Ovary (tissue), 9 donors: ENCODE data around the gene FA2H. TPM values are rescaled to one million over a fixed set of nuclear protein-coding genes. Genes with fewer than 3 reads are reported as not detected.

ENCODE experiments used
- DNase-seq, 5 donors: peaks; one replicate each; pipeline ENCODE4 v3.0.0-alpha.2; 2019 to 2020
- H3K27ac ChIP-seq, 2 donors: fragments of 200-600 bp; one replicate each; pipeline versions ENCODE4 v1.5.1 to v1.8.0; 2019 to 2022
- H3K27me3 ChIP-seq: fragments of 200-600 bp; one replicate; pipeline ENCODE4 v1.8.0; 2022
- H3K36me3 ChIP-seq: fragments of 200-600 bp; sonication (generic); one replicate; pipeline ENCODE4 v1.5.1; 2019
- H3K4me1 ChIP-seq: one replicate; pipeline ENCODE4 v1.8.1; 2013; ENCODE audit warnings: mild to moderate bottlenecking, moderate library complexity; ENCODE audit not compliant: insufficient read depth
- H3K4me3 ChIP-seq: fragments of 200-600 bp; sonication (generic); one replicate; pipeline ENCODE4 v1.5.1; 2017
- H3K9me3 ChIP-seq, 2 donors: fragments of 200-600 bp in 1 of 2; sonication (generic) in 1 of 2; one replicate each; pipeline versions ENCODE4 v1.5.1 to v1.8.1; 2013 to 2019; ENCODE audit warnings: mild to moderate bottlenecking in 1 of 2, moderate library complexity in 1 of 2
- CTCF ChIP-seq, 3 donors: fragments of 450-650 bp in 2 of 3; fragments of 200-600 bp in 1 of 3; IDR thresholded peaks; one replicate each; pipeline versions ENCODE4 v1.5.1 to v1.8.0; 2016 to 2022; ENCODE audit warnings: antibody characterized with exemption in 3 of 3, mild to moderate bottlenecking in 1 of 3
- EP300 ChIP-seq: sonication (generic); formaldehyde crosslinking; IDR thresholded peaks from one replicate; pipeline ENCODE4 v1.6.1; 2017; ENCODE audit warnings: antibody characterized with exemption
- POLR2A ChIP-seq: fragments of 450-650 bp; IDR thresholded peaks from one replicate; pipeline ENCODE4 v1.6.1; 2017; ENCODE audit warnings: antibody characterized with exemption, mild to moderate bottlenecking, moderate library complexity
- WGBS, 3 donors: extraction: QIAGEN DNeasy Blood & Tissue Kit in 1 of 3; methylation state at CpG; one replicate each; pipeline versions ENCODE4 v1.1.5 to v1.1.7; 2013 to 2017; 5-methylcytosine and 5-hydroxymethylcytosine counted together
- intact Hi-C, 4 donors: fragments of 100-400 bp; cut with DNase I; formaldehyde crosslinking; loops; one replicate each; pipeline versions ENCODE4 v1.11.0 to v1.15.1; 2022 to 2023
- polyA plus RNA-seq, 2 donors: library from polyadenylated mRNA; stranded (reverse); fragments of 200-250 nt in 1 of 2; fragments of 350-450 nt in 1 of 2; fragmentation: Illumina TruSeq in 1 of 2; extraction: RNeasy Lipid Tissue Mini Kit (QIAGEN cat#74804) in 1 of 2; gene quantifications; one replicate each; pipeline ENCODE4 v1.2.3, GENCODE V29; 2013 to 2014
- total RNA-seq, 7 donors: library from RNA; depleted of rRNA in 2 of 7; stranded (reverse); fragments of >200 nt in 2 of 7; fragmentation: NEBNext Ultra II Directional in 3 of 7; extraction: Animal tissue kit (Norgen Biotek cat#: 25700) in 3 of 7; gene quantifications; one replicate each; pipeline versions ENCODE4 v1.1.0 to v1.2.4, GENCODE V29; 2016 to 2023
- donor health status: DM: no; HTN: no; CAD: no; lungs with moderate emphysema.
- donor health status: DM: no; HTN: no; CAD: no.
- donor health status: Bipolar disorder and iron deficiency.
- donor health status: DM: yes; HTN: yes; CAD: no.
- donor health status: DM: no; HTN: no; CAD: no.
- donor health status: DM: yes; HTN: yes; CAD: no.

Gene FA2H
- total and polyA plus RNA-seq, 9 donors, result 0.02 to 1.3 (median 0.49) TPM; not detected in 3

- TF ChIP-seq EP300 (no peak), CTCF (IDR thresholded peaks at IDR 0.05) (no peak), POLR2A (no peak)
- Histone ChIP-seq H3K9me3 (no peaks in the 10 kb centered on the region), H3K4me3 (no peak overlapping the region), H3K36me3 (no peaks in the 10 kb centered on the region), H3K27ac (no peak overlapping the region), H3K27me3 (no peaks in the 10 kb centered on the region), H3K4me1 (no peaks in the 10 kb centered on the region)
- WGBS, 3 donors, result 78 to 89% (median 84%) methylated on average over 7 of the region's 7 CpGs
- intact Hi-C loops, result no loop called here
- DNase-seq, result no peak
These were observed 57.3 kb downstream of the FA2H start for GRCh38 chr16:74717367-74717766.

GRCh38 chr16:74716355-74716754 is 58.3 kb downstream of the FA2H start:
- no peaks in the 10 kb centered on the region for H3K9me3 ChIP-seq
- 82 to 92% (median 87%) methylated on average over 15 of the region's 15 CpGs for WGBS, 3 donors
- no peak for TF ChIP-seq EP300
- no peak for TF ChIP-seq POLR2A
- no peak for TF ChIP-seq CTCF (IDR thresholded peaks at IDR 0.05)
- H3K4me1 ChIP-seq, result no peaks in the 10 kb centered on the region
- no peaks in the 10 kb centered on the region for H3K36me3 ChIP-seq
- H3K4me3 ChIP-seq, result no peak overlapping the region
- H3K27me3 ChIP-seq, result no peaks in the 10 kb centered on the region
- DNase-seq, result no peak
- intact Hi-C loops, result no loop called here
- H3K27ac ChIP-seq, result no peak overlapping the region

DNA sequence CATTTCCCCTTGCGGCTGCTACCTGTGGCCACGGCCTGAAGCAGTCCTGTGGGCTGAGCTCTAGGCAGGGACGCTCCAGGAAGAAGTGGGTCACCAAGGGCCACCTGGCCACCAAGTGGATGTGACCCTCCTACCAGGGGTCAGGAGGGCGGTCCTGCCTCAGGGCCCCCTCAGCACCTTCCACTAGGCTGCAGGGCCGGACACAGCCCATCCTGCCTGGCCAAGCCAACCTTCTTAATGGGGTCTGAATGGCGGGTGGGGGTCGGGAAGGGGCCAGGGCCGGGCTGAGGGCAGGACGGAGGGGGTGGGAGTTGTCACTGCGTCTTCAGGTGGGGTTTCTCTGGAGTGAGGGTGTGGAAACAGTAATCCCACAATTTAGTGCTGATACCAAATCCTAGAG is 60.7 kb downstream of the FA2H start:
- WGBS, 3 donors, result 88 to 91% (median 89%) methylated on average over 10 of the region's 10 CpGs
- H3K27me3 ChIP-seq, result no peaks in the 10 kb centered on the region
- H3K4me1 ChIP-seq, result no peaks in the 10 kb centered on the region
- no peaks in the 10 kb centered on the region for H3K9me3 ChIP-seq
- DNase-seq, result no peak
- intact Hi-C loops, result no loop called here
- H3K27ac ChIP-seq, result no peak overlapping the region
- H3K4me3 ChIP-seq, result no peak overlapping the region
- no peaks in the 10 kb centered on the region for H3K36me3 ChIP-seq
- no peak for TF ChIP-seq CTCF (IDR thresholded peaks at IDR 0.05)
- TF ChIP-seq EP300, result no peak
- TF ChIP-seq POLR2A, result no peak

DNA sequence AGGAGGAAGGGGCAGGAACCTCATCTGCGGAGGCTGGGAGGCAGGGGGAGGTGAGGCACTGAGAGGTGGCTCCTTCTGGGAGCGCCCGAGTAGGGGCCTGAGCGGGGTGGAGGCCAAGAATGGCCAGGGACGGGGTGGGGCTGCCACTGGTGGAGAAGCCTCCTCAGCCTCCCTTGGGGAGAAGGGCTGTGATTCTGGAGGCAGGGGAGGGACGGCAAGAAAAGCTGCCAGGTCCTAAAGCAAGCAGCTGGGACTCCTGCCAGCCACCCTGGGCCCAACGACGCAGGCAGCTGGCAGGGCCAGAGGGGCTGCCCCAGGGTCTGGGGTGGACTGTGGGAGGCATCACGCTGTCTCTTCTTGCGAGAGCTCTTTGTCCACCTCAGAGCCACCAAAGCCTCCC is 61.3 kb downstream of the FA2H start:
- intact Hi-C loops, result no loop called here
- no peaks in the 10 kb centered on the region for H3K27me3 ChIP-seq
- no peaks in the 10 kb centered on the region for H3K4me1 ChIP-seq
- no peak overlapping the region for H3K27ac ChIP-seq
- H3K9me3 ChIP-seq, result no peaks in the 10 kb centered on the region
- H3K36me3 ChIP-seq, result no peaks in the 10 kb centered on the region
- 55 to 64% (median 63%) methylated on average over 10 of the region's 10 CpGs for WGBS, 3 donors
- no peak for TF ChIP-seq POLR2A
- TF ChIP-seq EP300, result no peak
- no peak for TF ChIP-seq CTCF (IDR thresholded peaks at IDR 0.05)
- H3K4me3 ChIP-seq, result no peak overlapping the region
- DNase-seq, result no peak

DNA sequence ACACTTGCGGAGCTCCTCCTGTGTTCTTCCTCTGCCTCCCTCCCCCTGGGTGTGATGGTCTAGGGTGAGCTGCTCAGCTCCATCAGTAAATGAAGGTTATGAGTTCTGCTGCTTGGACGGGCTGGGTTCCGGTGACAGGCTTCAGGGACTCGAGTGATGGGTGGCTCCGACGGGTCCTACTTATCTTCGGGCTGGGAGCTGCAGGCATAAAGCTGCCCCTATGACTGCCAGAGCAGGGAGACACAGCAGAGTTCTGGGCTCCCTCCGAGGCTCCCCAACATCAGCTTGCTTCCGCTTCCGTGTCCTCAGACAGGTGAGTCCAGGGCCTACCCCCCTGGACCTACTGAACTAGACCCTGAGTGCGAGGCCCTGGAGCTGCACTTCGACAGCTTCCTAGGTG is 62.7 kb downstream of the FA2H start:
- H3K27ac ChIP-seq, result no peak overlapping the region
- TF ChIP-seq POLR2A (no peak), EP300 (no peak), CTCF (IDR thresholded peaks at IDR 0.05) (no peak)
- 88 to 91% (median 88%) methylated on average over 12 of the region's 12 CpGs for WGBS, 3 donors

More for the DNA sequence above, 62.7 kb downstream of the FA2H start:
- intact Hi-C loops, result no loop called here
- H3K36me3 ChIP-seq, result no peaks in the 10 kb centered on the region
- H3K27me3 ChIP-seq, result no peaks in the 10 kb centered on the region
- H3K4me1 ChIP-seq, result no peaks in the 10 kb centered on the region
- DNase-seq, result no peak
- no peaks in the 10 kb centered on the region for H3K9me3 ChIP-seq
- H3K4me3 ChIP-seq, result no peak overlapping the region
